Eye (tissue), 1 donor: ENCODE results near the gene BABAM2.
"Not testable (repeated sequence)": the region's sequence is repeated elsewhere in the genome, so short reads cannot be mapped to it uniquely, and the experiment has no call there.

Source experiments
- DNase-seq: peaks from one replicate; pipeline ENCODE4 v3.0.0-alpha.2; 2015

BABAM2 gene

GRCh38 chr2:27890146-27890923 is at the start of gene BABAM2, which contains the start of gene RBKS:
Gene BABAM2, plus strand, starts transcription at chr2:27890729. Its CDS starts 3,828 bp downstream, at chr2:27894557.
Gene RBKS, minus strand, starts transcription at chr2:27890387. Its CDS starts 42 bp downstream, at chr2:27890345.
- peak; percentile 95 for DNase-seq

DNA sequence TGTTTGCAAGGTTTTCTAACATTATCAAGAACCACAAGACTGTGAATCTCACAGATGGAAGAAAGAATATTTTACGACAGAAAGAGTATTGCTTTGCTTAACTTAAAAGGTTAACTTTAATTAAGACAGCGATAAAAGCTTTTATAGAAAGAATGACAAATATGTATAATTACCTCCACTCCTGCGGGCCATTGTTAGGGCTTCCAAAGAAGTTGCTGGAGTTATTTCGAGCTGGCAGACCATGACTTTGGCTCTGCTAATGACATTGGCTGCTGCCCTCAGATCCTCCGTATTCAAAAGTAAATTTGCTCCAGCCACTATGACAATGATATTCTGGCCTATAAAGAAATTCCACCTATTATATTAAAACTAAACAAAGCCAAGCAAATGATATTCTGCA is 47.6 kb upstream of the BABAM2 start:
- no peak for DNase-seq

DNA sequence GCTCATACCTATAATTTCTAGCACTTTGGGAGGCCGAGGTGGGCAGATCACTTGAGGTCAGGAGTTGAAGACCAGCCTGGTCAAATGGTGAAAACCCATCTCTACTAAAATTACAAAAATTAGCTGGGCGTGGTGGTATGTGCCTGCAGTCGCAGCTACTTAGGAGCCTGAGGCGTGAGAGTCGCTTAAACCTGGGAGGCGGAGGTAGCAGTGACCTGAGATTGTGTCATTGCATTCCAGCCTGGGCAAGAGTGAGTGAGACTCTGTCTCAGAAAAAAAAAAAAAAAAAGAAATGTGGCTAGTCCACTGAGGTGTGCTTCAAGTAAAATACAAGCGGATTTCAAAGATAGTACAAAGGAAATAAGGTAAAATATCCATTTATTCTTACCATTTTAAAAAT is 46.5 kb upstream of the BABAM2 start:
- no peak for DNase-seq

GRCh38 chr2:27844821-27845255 is 45.7 kb upstream of the BABAM2 start:
- DNase-seq: peak; percentile 11

DNA sequence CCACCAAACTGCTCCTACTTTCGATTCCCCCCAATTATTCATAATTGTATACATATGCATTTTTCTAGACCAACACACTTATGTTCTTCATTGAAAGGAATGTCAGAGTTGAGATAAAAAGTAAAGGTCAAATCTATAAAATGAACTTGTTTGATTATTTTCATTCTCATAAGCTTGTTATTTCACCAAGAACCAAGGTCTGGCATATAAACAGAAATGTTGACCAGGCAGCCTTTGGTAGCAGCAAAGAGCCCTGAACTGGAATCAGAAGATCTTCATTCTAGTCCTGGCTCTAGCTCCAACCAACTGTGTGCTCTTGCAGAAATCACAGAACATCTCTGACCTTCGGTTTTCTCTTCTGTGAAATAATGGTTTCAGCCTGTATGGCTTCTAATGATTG is 43.2 kb upstream of the BABAM2 start:
- no peak for DNase-seq

DNA sequence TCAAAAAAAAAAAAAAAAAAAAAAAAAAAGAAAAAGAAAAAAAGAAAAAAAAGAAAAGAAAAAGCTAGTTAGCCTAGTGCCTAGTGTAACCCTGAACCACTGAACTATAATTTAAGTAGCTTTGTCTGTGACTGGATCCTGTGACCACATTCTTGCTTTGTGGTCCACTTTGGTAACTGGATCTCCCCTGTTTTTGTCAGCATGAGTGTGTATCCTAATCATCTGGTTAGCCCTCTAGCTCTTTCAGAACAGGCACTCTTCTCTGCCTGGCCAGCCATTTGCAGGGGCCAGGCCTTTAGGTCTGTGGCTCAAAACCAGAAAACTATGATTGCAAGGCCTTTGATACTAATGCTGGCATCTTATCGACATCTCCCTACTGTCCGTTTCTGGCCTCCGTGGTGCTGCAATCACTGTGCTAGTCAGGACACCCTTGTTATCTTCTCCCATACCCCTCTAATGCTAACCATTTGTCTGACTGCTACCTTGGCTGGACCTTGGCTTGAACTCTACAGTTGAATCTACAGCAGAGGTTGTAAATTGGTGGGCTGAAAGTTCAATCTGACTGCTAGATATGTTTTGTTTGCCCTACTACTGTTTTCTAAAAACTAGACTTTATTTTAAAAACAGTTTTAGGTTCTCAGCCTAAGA is 40.8 kb upstream of the BABAM2 start:
- DNase-seq: no peak

GRCh38 chr2:27852691-27853090 is 37.8 kb upstream of the BABAM2 start:
- no peak for DNase-seq

DNA sequence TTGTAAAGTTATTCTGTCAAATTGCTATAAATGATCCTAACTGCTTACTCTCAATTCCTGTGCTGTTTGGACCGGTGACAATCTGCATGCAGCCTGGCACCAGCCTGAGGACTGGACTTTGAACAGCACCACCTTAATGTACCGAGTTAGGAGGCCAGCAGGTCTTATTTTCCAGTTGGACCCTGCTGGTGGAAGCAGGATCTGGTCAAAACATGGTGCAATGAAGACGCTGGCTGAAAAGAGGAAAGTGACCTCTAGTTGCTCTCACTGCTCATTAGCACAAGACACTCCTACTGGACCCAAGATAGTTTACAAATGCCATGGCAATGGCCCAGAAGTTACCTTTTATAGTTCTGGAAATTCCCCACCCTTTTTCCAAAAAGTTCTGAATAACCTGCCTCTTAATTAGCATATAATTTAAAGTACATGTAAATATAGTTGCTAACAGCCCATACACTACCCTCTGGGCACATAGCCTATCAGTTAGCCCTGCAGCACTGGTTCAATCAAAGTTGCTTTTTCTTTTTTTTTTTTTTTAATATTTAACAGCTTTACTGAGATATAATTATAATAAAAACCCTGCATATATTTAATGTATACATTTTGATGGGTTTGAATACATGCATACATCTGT is 36.2 kb upstream of the BABAM2 start:
- no peak for DNase-seq

- DNase-seq: no peak
Measured at GRCh38 chr2:27855476-27855875, 35.1 kb upstream of the BABAM2 start.

GRCh38 chr2:27856386-27856785 is 34.1 kb upstream of the BABAM2 start:
- DNase-seq: no peak

DNA sequence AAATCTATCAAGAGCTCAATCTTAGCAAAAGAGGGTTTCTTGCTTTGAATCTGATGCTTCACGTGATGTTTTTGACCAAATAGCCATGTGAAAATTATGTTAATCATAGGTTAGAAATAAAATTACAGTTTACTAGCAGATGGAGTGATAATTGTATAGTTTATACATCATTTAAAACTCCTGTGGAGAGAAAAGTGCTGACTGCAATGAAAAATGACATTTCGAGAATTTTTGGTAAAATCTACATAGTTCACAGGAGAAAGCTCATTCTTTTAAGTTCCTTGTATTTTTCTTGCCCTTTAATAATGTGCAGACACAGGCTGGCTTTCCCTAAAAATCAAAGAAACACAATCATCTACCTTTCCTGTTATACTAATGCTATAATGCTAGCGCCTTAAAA is 33.6 kb upstream of the BABAM2 start:
- no peak for DNase-seq

DNA sequence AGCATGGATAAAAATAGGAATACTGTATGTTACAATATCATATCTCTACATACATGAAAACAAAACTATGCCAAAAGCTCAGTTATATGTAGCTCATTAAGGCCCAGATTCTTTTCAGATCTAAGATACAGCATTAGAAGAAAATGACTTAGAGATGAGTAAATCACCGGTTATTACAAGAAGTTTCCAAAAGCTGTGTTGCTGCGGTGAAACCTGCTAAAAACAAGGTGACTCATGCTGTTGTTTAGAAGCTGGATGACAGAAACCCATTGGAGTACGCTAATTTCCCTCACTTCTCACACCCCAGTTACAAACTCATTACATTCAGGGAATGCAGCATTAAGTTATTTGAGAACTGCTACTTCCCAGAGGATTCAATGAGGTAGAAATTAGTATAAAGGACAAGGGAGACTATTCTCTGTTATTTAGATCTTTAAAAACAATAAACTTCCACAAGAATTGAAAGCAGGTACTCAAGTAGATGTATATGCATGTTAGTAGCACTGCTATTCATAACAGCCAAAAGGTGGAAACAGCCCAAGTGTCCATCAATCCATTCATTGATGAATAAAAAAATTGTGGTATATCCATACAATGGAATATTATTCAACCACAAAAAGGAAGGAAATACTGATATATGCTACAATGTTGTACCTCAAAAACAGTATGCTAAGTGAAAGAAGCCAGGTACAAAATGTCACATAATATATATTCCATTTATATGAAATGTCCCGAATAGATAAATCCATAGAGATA is 32.9 kb upstream of the BABAM2 start:
- DNase-seq: no peak

GRCh38 chr2:27860111-27860510 is 30.4 kb upstream of the BABAM2 start:
- no peak for DNase-seq

DNA sequence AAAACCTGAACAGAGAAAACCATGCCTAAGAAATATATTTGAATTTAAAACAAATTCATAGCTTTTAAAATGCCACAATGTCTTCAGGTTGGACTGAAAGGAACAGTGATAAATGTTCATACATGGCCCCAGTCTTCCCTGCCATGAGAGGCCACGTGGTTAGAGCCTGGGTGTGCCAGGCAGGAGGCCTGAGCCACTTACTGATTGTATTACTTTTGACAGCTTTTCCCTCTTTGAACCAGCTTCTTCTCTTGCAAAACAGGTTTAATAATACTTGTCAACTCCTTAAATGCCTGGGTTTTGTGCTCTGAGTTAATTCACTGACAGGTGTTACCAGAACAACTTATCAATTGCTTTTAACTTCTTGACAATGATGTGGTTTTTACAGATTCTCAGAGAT is 27.4 kb upstream of the BABAM2 start:
- peak; percentile 35 for DNase-seq

GRCh38 chr2:27863955-27864354 is 26.6 kb upstream of the BABAM2 start:
- DNase-seq: not testable (repeated sequence)

GRCh38 chr2:27866237-27866636 is 24.3 kb upstream of the BABAM2 start:
- no peak for DNase-seq

DNA sequence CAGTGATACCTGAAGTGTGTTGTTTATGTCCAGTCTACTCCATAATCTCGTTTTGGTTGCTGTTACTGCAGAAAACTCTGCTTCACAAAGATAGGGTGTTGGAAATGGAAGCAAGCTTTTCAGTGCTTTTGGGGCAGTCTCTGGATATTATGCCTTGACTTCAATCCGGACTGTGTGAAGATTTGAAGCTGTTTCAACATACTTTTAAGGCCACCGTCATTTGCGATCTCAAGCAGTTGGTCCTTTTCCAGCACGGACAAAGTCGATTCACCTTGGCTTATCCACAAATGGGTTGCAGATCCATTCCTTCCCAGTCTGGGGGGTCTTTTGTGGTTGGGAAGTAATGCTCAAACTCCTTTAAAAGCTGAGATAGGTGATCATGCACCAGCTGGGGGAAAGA is 20.8 kb upstream of the BABAM2 start:
- DNase-seq: no peak

DNA sequence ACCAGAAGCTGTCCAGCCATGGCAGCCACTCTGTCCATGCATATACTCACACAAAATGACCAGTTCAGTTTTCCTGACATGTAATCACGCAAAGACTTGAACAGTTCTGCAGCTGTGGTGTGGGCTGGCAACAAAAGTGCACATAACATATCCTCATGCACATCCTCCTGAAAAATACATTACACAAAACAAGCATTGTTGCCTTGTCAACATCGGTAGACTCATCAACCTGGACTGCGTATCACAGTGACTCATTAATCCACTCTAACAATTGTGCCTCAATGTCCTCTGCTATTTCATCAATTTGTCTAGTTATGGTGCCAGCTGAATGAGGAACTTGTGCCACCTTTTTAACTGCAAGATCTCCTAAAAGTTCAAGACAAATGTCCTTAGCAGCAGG is 19.8 kb upstream of the BABAM2 start:
- DNase-seq: no peak

DNA sequence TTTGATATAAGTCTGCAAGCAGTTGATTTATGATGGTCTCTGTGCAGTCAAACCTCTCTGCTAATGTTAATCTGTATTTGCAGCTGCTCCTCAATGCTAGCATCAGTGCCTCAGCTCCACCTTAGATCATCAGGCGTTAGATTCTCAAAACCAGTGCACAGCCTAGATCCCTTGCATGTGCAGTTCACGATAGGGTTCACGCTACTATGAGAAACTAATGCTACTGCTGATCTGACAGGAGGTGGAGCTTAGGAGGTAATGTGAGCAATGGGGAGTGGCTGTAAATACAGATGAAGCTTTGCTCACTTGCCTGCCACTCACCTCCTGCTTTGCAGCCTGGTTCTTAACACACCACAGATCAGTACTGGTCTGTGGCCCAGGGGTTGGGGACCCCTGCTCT is 18.7 kb upstream of the BABAM2 start:
- DNase-seq: no peak

- no peak for DNase-seq
Measured at GRCh38 chr2:27873091-27873490, 17.4 kb upstream of the BABAM2 start.

- DNase-seq: no peak
Measured at GRCh38 chr2:27875089-27875881, 15.2 kb upstream of the BABAM2 start.

DNA sequence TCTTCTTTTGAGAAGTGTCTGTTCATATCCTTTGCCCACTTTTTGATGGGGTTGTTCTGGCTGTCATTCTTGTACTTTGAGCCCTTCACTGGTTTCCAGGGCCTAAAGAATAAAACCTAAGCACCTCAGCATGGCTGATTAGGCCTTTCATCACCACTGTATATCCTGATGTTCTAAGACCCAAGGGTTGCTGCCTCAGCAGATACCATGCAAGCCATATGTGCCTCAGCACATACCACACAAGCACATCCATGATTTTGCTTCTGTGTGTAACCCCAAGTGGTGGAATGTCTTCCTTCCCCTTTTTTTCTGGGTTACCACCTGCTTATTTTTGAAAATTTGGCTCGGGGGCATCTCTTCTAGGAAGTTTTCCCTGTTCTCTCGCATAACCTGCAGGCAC is 11.7 kb upstream of the BABAM2 start:
- DNase-seq: no peak
